Measurements from ENCODE around the gene RBP5.

Gene RBP5, protein sequence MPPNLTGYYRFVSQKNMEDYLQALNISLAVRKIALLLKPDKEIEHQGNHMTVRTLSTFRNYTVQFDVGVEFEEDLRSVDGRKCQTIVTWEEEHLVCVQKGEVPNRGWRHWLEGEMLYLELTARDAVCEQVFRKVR

GRCh38 chr12:7128681-7129286, at the start of gene RBP5:
Gene RBP5 (minus strand): TSS chr12:7128889. CDS start chr12:7128775, 114 bp downstream.
- no peak for DNase-seq
- intact Hi-C loops (cut with DNase I) = no loop called here

GRCh38 chr12:7178481-7178880, 49.8 kb upstream of the RBP5 start:
- DNase-seq = no peak
- intact Hi-C loops (cut with DNase I) = no loop called here

DNA sequence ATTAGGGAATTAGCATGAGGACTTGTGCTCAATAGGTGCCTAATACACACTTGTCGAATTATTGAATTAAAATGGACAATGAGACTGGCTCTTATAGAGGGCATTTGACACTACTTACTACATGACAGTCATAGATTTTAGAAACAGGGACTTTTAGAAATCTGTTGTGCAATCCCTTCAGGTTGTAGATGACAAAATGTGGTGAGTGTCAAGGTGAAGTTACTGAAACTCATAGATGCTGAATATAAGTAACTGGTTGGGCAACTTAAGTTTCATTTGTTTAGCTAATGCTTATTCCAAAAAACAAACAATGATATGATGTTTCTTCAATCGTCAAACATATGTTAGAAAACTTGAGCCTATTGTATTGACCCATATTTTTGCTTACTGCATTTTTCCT, 47.9 kb upstream of the RBP5 start:
- DNase-seq = no peak
- intact Hi-C loops (cut with DNase I) = no loop called here

GRCh38 chr12:7175493-7175892, 46.8 kb upstream of the RBP5 start:
- intact Hi-C loops (cut with DNase I) = no loop called here
- no peak for DNase-seq

- intact Hi-C loops (cut with DNase I) = no loop called here
- no peak for DNase-seq
These were observed 43.2 kb upstream of the RBP5 start for GRCh38 chr12:7171854-7172253.

- no peak for DNase-seq
- intact Hi-C loops (cut with DNase I) = no loop called here
These were observed 41.3 kb upstream of the RBP5 start for GRCh38 chr12:7169951-7170350.

- intact Hi-C loops (cut with DNase I) = no loop called here
- peak; percentile 55 to 98 (median 87) for DNase-seq
These were observed 34.0 kb upstream of the RBP5 start for GRCh38 chr12:7162691-7163114.

DNA sequence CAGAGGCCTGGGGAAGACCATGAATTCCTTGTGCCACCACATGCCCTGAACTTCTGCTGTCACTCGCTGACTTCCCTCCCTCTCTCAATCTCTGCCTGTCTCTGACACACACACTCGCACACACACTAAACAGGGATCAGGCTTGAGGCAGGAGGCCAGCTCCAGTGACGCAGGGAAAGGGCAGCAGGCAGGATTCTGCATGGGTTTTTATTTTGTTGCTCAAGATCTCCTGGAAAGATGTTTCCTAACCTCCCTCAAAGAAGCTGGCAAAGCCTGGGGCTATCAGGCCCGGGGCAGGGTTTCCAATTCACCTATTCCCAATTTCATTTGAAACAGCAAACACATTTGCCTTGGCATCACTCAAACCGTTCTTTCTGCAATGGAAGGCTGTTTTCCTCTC, 33.1 kb upstream of the RBP5 start:
- no peak for DNase-seq
- intact Hi-C loops (cut with DNase I) = no loop called here

GRCh38 chr12:7161327-7161726, 32.6 kb upstream of the RBP5 start:
- DNase-seq = no peak
- intact Hi-C loops (cut with DNase I) = no loop called here

DNA sequence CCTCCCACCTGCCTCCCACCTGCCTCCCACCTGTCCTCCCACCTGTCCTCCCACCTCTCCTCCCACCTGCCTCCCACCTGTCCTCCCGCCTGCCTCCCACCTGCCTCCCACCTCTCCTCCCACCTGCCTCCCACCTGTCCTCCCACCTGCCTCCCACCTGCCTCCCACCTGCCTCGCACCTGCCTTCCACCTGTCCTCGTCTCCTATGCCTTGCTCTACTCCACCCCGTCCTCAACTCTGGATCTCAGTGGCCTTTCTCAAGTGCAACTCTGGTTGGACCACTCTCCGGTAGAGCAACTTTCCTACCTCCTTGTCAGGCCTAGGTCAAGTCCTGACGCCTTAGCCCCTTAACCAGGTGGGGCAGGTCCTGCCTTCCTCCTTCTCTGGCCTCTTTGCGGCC, 31.5 kb upstream of the RBP5 start:
- DNase-seq = no peak
- intact Hi-C loops (cut with DNase I) = no loop called here

DNA sequence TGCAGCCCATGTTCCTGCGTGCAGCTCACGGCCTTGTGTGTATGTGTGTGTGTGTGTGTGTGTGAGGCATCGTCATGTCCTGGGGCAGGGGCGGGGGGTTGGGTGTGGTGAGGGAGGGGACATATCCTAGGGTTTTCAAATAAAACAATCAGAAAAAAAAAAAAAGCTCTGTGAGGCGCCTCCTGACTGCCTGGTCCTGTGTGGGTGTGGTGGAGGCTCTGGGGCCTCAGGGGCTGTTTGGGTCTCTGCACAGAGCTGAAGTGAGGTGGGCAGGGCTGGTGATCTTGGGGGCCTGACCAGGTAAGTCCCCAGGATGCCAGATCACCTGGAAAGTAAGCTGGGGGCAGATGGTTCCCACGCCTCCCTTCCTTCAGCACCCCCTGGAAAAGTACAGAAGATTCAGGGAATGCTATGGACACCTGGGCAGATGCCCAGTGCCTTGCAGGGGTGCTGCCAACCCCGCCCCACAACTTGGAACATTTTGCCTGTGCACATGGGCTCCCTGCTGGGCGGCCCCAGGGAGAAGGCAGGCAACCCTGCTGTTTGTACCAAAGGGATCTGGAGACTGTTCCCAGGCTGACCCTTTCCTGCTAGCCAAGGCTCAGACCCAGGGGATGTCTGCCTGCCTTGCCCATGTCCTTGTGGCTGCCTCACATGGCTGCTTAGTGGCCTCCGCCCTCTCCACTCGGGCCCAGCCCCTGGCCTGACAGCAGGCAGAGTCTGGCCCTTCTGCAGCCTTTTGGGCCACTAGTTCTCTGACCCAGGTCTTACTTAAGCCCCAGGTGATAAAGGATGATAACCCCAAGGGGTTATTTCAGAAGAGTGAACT, 30.3 kb upstream of the RBP5 start:
- intact Hi-C loops (cut with DNase I) = no loop called here

GRCh38 chr12:7157391-7157790, 28.7 kb upstream of the RBP5 start:
- intact Hi-C loops (cut with DNase I) = no loop called here
- DNase-seq = peak in 1 of 42 donors; percentile 19

More for the DNA sequence above, 30.3 kb upstream of the RBP5 start:
- no peak for DNase-seq

DNA sequence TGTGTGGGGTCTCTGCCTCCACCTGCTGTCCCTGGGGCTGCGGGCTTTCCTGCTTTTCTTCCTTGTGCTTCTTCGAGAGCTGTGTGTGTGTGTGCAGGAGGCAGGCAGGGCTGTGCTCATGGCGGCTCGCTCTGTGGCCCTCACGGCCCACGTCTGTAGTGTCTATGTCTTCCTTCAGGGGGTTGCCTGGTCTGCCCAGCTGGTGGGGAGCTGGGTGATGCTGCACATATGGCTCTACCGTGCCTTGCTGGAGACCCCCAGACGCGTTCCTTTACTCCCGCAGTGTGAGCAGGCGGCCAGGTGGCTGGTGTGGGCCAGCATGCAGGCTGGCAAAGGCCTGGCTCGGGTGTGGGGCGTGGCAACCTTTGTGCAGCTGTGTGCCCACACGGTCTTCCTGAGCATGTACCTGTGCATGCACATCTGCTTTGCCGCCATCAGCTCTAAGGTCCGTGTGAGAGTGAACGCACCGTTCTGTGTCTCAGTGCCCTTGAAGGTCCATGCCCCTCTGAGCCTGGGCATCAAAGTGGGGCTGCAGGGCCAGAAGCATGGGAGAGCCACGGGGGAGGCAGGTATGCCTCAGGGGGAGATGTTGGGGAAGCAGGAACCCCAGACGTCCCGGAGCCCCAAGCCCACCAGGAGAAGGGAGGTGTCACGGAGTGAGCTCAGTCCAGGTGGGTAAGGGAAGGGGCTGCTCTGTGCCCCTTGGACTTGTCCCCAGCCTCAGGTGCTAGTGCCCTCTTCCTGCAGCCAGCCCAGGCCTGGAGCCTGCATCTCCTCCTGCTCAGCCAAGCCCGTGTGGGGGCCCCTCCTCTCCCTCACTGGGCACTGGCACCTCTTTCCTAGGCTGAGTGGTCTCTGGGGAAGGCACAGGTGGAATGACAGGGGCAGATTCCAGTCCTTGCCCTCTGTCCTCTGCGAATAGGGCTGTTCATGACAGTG, 27.8 kb upstream of the RBP5 start:
- intact Hi-C loops (cut with DNase I) = no loop called here
- peak in 1 of 42 donors; percentile 33 for DNase-seq

DNA sequence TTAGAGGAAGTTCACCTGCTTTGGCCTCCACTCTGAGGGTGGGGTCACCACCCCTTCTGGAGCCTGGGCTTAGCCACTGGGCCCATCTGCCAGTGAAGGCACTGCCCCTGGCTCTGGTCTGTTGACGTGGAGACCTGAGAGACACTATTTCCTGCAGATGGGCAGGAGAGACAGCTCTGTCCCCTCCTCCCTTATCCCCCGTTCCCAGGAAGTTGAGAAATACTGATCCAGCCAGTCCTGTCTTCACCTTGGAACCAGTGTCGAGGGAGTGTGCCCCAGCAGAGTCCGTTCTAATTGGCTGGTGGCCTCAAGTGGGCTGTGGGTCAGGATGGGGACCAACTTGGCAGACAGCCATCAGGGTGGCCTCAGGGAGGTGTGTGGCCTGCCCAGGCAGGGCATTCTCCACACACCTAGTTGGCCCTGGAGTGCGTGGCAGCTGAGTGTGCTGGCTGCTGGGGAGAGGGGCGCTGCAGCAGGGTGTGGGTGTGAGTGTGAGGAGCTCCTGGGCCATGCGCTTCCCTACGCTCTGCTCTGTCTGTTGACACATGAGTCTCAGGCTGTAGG, 26.9 kb upstream of the RBP5 start:
- intact Hi-C loops (cut with DNase I) = no loop called here
- DNase-seq = peak in 9 of 42 donors; percentile 29 to 67 (median 54)

- intact Hi-C loops (cut with DNase I) = no loop called here
- peak in 1 of 42 donors; percentile 35 for DNase-seq
These were observed 26.3 kb upstream of the RBP5 start for GRCh38 chr12:7154901-7155470.

- intact Hi-C loops (cut with DNase I) = no loop called here
- no peak for DNase-seq
These were observed 25.4 kb upstream of the RBP5 start for GRCh38 chr12:7154042-7154441.

- intact Hi-C loops (cut with DNase I) = no loop called here
- DNase-seq = no peak
These were observed 24.1 kb upstream of the RBP5 start for GRCh38 chr12:7152818-7153217.

DNA sequence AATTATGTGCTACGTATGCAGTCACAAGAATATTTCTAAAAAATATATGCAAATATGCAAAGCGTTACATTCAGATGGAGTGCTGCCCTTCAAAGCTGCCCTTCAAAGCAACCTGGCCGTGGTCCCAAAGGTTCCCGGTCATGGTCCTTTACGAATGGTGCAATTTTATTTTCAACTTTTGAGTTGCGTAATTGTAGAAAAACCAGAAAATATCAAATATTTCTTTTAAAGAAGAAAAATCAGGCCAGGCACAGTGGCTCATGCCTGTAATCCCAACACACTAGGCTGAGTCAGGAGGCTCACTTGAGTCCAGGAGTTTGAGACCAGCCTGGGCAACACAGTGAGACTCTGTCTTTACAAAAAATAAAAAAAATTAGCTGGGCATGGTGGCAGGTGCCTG, 22.8 kb upstream of the RBP5 start:
- intact Hi-C loops (cut with DNase I) = no loop called here
- DNase-seq = peak in 1 of 42 donors; percentile 41

DNA sequence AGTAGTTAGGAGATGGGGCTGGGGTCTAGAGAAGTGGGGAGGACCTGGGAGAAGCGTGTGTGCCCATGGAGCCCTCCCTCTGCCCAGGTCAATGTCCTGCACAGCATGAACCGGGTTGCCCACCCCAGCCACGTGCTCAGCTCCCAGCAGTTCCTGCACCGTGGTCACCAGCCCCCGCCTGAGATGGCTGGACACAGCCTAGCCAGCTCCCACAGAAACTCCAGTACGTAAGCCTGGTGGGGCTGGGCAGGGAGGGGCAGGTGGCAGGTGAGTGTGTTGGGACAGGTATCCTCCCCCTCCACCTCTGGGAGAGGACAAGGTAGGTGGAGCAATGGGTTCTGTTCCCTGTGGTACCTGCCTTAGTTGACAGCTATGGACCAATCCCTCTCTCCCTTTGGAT, 22.2 kb upstream of the RBP5 start:
- DNase-seq = peak in 1 of 42 donors; percentile 34
- intact Hi-C loops (cut with DNase I) = no loop called here

Data from head of caudate nucleus (tissue), 42 donors.